GM18873 (cell line): Measurements from ENCODE around the gene TSPAN5.

Source experiments
- ATAC-seq: cut with Tn5 transposase; IDR thresholded peaks from one replicate; pipeline ENCODE4 v1.9.1; 2021; ENCODE audit warnings: mild to moderate bottlenecking, moderate library complexity, moderate number of reproducible peaks; ENCODE audit not compliant: unreplicated experiment, low FRiP score

The TSPAN5 gene

DNA sequence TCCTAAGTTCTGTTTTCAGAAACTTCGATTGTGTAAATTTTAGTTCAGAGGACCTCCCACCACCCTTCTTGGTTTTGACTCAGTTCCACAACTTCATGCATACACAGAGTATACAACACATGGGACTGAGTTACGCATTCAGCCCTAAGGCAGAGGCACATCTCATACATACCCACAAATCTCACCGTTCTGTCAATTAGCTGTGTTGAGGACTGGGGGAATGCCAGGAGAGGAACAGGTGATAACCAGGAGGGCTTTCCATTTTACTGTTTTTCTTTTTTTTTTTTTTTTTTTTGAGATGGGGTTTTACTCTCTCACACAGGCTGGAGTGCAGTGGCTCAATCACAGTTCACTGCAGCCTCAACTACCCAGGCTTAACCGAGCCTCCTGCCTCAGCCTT, 150.2 kb downstream of the TSPAN5 start:
- no peak for ATAC-seq

DNA sequence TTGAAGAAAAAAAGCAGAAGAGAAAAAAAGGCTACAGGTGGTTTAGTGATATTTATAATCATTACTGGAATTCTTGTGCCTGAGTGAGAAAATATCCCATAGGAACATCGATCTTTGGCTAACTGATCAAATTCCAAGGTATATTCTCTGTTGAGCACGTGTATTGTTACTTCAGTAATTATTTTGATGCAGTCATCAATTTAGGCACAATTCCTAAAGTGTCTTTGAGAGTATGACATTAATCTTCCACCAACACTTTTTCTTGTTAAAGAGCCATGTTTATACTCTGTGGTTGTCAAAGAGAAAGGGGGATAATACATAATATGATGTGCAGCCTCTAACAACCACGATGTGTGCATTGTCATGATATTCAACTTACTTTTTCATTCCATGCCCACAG, 151.1 kb downstream of the TSPAN5 start:
- ATAC-seq = no peak

GRCh38 chr4:98506462-98507132, 151.8 kb downstream of the TSPAN5 start:
- ATAC-seq = no peak

DNA sequence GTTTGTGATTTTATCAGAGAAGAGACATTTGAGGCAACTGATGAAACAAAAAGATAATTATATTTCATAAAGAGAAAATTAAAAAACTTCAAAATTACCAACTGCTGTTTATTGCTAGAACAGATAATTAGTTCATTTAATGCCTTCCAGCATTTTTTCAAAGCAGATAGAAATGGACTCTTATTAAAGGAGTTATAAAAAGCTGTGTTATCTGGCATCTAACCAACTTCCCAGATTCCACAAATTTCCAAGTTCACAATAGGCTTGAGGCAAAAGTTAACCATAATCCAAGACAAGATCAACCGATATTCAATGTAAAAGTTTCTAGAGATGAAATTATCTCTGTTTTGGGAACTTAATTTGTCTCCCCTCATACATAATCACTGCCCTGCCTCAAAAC, 152.4 kb downstream of the TSPAN5 start:
- ATAC-seq = no peak

DNA sequence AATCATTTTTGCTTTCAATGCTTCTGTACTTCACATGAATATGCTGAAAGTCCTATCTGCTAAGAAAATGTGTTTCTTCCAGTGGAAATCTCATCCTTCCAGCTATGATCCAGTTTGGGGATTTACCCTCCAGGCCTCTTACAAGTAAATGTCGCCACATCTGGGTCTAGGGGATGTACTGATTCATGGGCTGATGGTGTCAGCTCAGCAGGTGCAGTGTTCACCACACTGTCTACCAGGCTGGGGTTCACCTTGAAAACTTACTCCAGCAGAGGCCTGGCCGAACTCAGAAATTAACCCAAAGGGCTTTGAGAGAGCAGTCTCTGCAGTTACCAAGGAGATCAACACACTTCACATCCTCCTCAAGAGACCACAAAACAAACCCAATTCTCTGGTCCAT, 154.3 kb downstream of the TSPAN5 start:
- ATAC-seq = no peak

GRCh38 chr4:98503676-98504075, 154.7 kb downstream of the TSPAN5 start:
- ATAC-seq = no peak

DNA sequence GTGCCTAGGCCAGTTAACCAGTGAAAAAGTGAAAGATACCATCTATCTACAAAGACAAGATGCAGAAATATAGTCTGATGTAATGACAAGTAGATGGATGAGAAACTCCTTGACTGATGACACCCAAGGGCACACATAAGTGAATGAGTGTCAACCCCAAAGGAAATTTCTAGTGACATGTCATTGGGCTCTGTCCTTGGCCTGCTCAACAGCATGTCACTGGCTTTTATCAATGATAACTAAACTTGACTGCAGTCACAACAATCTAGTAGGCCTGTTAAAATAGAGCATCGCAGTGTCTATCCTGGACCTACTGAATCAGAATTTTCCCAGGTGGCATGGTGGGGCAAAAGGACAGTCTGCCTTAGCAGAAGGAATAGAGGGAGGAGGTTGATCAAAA, 155.8 kb downstream of the TSPAN5 start:
- ATAC-seq = no peak

GRCh38 chr4:98502031-98502430, 156.4 kb downstream of the TSPAN5 start:
- ATAC-seq = no peak

- no peak for ATAC-seq
These were observed 157.0 kb downstream of the TSPAN5 start for GRCh38 chr4:98501383-98501782.

- no peak for ATAC-seq
These were observed 159.6 kb downstream of the TSPAN5 start for GRCh38 chr4:98498774-98499173.

GRCh38 chr4:98496152-98496845, 162.1 kb downstream of the TSPAN5 start:
- no peak for ATAC-seq

- peak; percentile 63 for ATAC-seq
These were observed 165.1 kb downstream of the TSPAN5 start for GRCh38 chr4:98493296-98493695.

GRCh38 chr4:98491899-98492559, 166.4 kb downstream of the TSPAN5 start:
- ATAC-seq = no peak

GRCh38 chr4:98490251-98490650, 168.2 kb downstream of the TSPAN5 start:
- no peak for ATAC-seq

DNA sequence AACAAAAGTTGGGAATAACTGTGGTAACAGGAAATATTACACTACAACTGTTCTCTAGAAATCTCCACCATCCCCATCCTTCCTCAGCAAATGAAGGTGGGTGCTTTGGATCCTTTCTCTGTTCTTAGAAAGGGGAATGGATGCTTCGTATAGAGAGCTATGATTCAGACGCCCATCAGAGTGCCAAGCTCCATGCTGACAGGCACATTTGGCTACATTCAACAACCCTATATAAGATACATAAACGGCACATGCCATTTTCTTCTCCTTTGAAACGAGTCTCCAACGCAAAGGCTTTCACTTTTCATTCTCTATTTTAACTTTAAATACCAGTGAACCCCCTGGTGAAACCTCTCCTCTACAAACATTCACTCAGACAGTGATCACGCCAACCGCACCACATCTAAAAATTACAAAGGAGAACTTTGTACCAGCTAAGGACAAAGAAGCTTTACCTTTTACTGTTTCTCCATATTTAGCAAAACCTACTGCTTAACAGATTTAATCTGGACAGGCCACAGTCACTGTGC, 172.5 kb downstream of the TSPAN5 start:
- ATAC-seq = no peak

DNA sequence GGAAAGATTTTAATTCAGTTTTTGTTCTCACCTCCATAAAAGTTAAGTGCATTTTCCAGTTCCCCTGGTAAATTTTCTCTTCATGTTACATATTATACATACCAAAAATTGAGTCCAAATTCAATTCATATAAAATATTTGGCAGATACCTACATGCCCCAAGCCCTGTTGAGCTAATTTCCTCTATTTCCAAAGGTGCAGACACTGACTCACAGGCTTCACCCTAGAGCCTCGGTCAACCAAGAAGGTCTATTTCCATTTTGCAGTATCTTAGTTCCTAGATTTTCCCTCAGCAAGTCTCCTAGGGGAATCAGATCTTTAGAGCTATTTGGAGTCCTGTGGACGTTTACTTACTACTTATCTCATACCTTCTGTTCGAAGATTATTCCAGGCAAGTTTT, 174.4 kb downstream of the TSPAN5 start:
- no peak for ATAC-seq

GRCh38 chr4:98482847-98483806, 175.3 kb downstream of the TSPAN5 start:
- ATAC-seq = peak; percentile 94

DNA sequence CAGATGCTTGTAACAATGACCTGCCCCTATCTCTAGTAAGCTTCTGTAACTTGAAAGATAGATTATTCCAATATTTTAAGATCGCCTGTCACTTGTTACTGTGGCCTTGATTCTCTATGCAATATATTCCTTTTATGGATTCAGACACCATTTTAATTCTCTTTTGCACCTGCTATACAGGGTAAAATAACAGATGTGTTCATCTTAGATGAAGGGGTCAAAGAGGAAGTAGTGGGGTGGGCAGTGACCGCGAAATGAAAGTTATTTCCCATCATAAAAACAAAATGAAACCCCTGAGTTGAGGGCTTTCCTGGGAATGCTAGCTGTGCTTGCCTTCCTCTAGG, 175.9 kb downstream of the TSPAN5 start:
- ATAC-seq = peak; percentile 3

GRCh38 chr4:98481167-98481566, 177.2 kb downstream of the TSPAN5 start:
- ATAC-seq = no peak

GRCh38 chr4:98480535-98480934, 177.9 kb downstream of the TSPAN5 start:
- no peak for ATAC-seq
